GM18873 (cell line): ENCODE results near the gene TAPT1.

Experiments used
- ATAC-seq: cut with Tn5 transposase; IDR thresholded peaks from one replicate; pipeline ENCODE4 v1.9.1; 2021; ENCODE audit warnings: mild to moderate bottlenecking, moderate library complexity, moderate number of reproducible peaks; ENCODE audit not compliant: unreplicated experiment, low FRiP score

Gene TAPT1

GRCh38 chr4:16140231-16140878, 85.9 kb downstream of the TAPT1 start:
- no peak for ATAC-seq

- no peak for ATAC-seq
These were observed 87.0 kb downstream of the TAPT1 start for GRCh38 chr4:16139066-16139945.

GRCh38 chr4:16136827-16137226, 89.4 kb downstream of the TAPT1 start:
- no peak for ATAC-seq

GRCh38 chr4:16136311-16136710, 90.0 kb downstream of the TAPT1 start:
- no peak for ATAC-seq

- ATAC-seq = no peak
These were observed 92.9 kb downstream of the TAPT1 start for GRCh38 chr4:16133406-16133805.

- no peak for ATAC-seq
These were observed 95.0 kb downstream of the TAPT1 start for GRCh38 chr4:16131293-16131692.

GRCh38 chr4:16129336-16129735, 96.9 kb downstream of the TAPT1 start:
- no peak for ATAC-seq

- ATAC-seq = no peak
These were observed 99.6 kb downstream of the TAPT1 start for GRCh38 chr4:16126714-16127113.

- ATAC-seq = no peak
These were observed 100.5 kb downstream of the TAPT1 start for GRCh38 chr4:16125571-16126445.

- no peak for ATAC-seq
These were observed 102.0 kb downstream of the TAPT1 start for GRCh38 chr4:16124232-16124631.

GRCh38 chr4:16123356-16124084, 102.8 kb downstream of the TAPT1 start:
- ATAC-seq = no peak

GRCh38 chr4:16122784-16123183, 103.5 kb downstream of the TAPT1 start:
- ATAC-seq = no peak

GRCh38 chr4:16122308-16122711, 104.0 kb downstream of the TAPT1 start:
- ATAC-seq = no peak

- no peak for ATAC-seq
These were observed 105.6 kb downstream of the TAPT1 start for GRCh38 chr4:16120720-16121119.

- ATAC-seq = no peak
These were observed 106.3 kb downstream of the TAPT1 start for GRCh38 chr4:16119981-16120380.

GRCh38 chr4:16118090-16118489, 108.2 kb downstream of the TAPT1 start:
- ATAC-seq = no peak

GRCh38 chr4:16117164-16117563, 109.1 kb downstream of the TAPT1 start:
- no peak for ATAC-seq

GRCh38 chr4:16116493-16116990, 109.7 kb downstream of the TAPT1 start:
- ATAC-seq = no peak

GRCh38 chr4:16116019-16116418, 110.3 kb downstream of the TAPT1 start:
- ATAC-seq = no peak

GRCh38 chr4:16114546-16114945, 111.7 kb downstream of the TAPT1 start:
- ATAC-seq = no peak
